GM18909 (cell line): Measurements from ENCODE around the gene IFT81.
"Not testable (repeated sequence)": the region's sequence is repeated elsewhere in the genome, so short reads cannot be mapped to it uniquely, and the experiment has no call there.

ENCODE experiments used
- ATAC-seq: cut with Tn5 transposase; IDR thresholded peaks from one replicate; pipeline ENCODE4 v1.9.1; 2021; ENCODE audit warnings: mild to moderate bottlenecking; ENCODE audit not compliant: unreplicated experiment, poor library complexity

IFT81 gene

GRCh38 chr12:110107369-110108281, 16.5 kb upstream of the IFT81 start:
- no peak for ATAC-seq

- ATAC-seq, result no peak
These were observed 15.7 kb upstream of the IFT81 start for GRCh38 chr12:110108309-110109036.

GRCh38 chr12:110109037-110109836, 14.9 kb upstream of the IFT81 start:
- ATAC-seq, result no peak

GRCh38 chr12:110109837-110110535, 14.2 kb upstream of the IFT81 start:
- ATAC-seq, result no peak

- no peak for ATAC-seq
These were observed 12.5 kb upstream of the IFT81 start for GRCh38 chr12:110111476-110112334.

GRCh38 chr12:110112335-110112660, 11.9 kb upstream of the IFT81 start:
- no peak for ATAC-seq

- ATAC-seq, result no peak
These were observed 9.6 kb upstream of the IFT81 start for GRCh38 chr12:110114528-110114937.

GRCh38 chr12:110115675-110116074, 8.5 kb upstream of the IFT81 start:
- no peak for ATAC-seq

- no peak for ATAC-seq
These were observed 7.5 kb upstream of the IFT81 start for GRCh38 chr12:110116623-110117022.

GRCh38 chr12:110117210-110117609, 6.9 kb upstream of the IFT81 start:
- ATAC-seq, result not testable (repeated sequence)

GRCh38 chr12:110117956-110118685, 6.0 kb upstream of the IFT81 start:
- ATAC-seq, result no peak

- no peak for ATAC-seq
These were observed 1.2 kb upstream of the IFT81 start for GRCh38 chr12:110122929-110123328.

GRCh38 chr12:110123919-110124268, 263 bp upstream of the IFT81 start:
- peak; percentile 45 for ATAC-seq

GRCh38 chr12:110126557-110126956, 2.4 kb downstream of the IFT81 start:
- ATAC-seq, result no peak

GRCh38 chr12:110134691-110135411, 10.7 kb downstream of the IFT81 start:
- ATAC-seq, result no peak

GRCh38 chr12:110135806-110136205, 11.6 kb downstream of the IFT81 start:
- ATAC-seq, result no peak

- no peak for ATAC-seq
These were observed 13.6 kb downstream of the IFT81 start for GRCh38 chr12:110137786-110138185.

- no peak for ATAC-seq
These were observed 17.2 kb downstream of the IFT81 start for GRCh38 chr12:110141389-110141788.
